HTR-8/SVneo (cell line): ENCODE results near the gene PRTN3.
A peak's percentile ranks its signal among the peaks of the same experiment; 100 is the strongest.

ENCODE experiments used
- DNase-seq: peaks from one replicate; pipeline ENCODE4 v3.0.0; 2011; ENCODE audit warnings: low spot score, mixed read lengths; ENCODE audit not compliant: insufficient read length
- FAIRE-seq: peaks from 2 replicates; lab custom pipeline; 2011; peaks lifted over from hg19 to GRCh38; lab: Jason Lieb, UNC

PRTN3 gene, protein sequence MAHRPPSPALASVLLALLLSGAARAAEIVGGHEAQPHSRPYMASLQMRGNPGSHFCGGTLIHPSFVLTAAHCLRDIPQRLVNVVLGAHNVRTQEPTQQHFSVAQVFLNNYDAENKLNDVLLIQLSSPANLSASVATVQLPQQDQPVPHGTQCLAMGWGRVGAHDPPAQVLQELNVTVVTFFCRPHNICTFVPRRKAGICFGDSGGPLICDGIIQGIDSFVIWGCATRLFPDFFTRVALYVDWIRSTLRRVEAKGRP

DNA sequence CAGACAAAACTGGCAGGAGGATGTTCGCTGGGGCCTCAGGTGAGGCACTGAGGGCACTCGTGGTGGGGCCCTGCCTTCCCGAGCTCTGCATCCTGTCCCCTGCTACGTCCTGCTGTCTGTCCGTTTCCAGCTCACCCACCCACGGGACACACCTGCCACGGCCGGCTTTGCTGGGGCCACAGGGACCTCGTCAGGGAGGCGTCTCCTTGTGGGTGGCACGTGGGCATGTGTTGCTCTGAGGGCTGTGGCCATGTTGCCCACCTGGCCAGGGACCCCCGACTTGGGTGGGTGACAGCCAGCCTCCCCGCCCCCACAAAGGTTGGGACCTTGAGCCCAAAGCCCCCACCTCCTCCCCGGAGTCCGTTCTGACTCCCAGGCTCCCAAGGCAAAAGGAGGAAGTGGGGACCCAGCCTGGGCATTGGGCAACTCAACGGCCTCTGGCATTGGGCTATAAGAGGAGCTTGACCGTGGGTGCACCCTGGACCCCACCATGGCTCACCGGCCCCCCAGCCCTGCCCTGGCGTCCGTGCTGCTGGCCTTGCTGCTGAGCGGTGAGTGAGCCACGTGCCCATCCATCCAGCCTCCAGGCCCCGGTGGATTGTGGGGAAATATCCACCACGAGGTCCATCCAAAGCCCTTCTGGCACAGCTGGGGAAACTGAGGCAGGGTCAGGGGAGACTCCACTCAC, at the start of gene PRTN3:
Gene PRTN3 (plus strand): TSS at position 481 of the 688 bp plus-strand sequence. CDS start 10 bp downstream, at position 491.
- FAIRE-seq (no peak), DNase-seq (no peak)

DNA sequence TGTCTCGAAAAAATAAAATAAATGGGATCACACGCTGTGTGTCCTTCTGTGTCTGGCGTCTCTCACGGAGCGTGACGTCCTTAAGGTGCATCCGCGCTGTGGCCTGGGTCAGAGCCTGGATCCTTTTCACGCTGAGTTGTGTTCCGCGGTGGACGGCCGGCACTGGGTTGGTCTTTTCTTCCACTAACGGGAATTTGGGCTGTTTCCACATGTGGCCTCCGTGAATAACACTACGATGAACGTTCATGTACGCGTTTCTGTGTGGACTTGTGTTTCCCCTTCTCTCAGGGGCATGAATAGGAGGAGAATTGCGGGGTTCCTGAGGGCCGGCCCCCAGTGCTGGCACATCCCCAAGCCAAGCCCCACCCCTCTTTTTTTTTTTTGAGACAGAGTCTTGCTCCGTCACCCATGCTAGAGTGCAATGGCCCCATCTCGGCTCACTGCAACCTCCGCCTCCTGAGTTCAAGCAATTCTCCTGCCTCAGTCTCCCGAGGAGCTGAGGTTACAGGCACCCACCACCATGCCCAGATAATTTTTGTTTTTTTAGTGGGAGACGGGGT, 49.7 kb upstream of the PRTN3 start:
- FAIRE-seq: no peak

DNA sequence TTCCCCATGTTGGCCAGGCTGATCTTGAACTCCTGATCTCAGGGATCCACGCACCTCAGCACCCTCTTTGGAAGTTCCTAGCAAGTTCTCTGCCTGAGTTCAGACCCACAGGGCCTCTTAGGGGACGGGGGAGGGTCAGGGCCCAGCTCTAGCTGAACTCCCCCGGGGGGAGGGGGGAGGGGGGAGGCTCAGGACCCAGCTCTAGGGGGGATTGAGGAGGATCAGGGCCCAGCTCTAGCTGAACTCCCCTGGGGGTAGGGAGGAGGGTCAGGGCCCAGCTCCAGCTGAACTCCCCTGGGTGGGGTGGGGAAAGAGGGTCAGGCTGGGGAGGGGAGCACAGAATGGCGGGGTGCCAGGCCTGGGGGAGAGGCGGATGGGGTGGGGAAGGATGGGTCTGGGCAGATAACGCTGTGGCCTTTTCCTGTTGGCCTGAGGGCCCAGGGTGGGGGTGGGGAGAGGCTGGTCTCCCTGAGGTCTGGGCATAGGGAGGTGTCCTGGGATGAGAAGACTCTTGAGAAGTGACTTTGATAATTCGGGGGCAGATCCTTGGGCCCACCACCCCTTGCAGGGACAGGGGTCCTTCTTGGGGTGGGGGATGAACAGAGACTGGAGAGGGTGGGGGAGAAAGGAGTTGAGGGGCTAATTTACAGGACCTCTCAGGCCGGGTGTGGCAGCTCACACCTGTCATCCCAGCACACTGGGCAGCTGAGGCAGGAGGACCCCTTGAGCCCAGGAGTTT, 49.1 kb upstream of the PRTN3 start:
- DNase-seq (no peak), FAIRE-seq (no peak)

More for the DNA sequence above, 49.7 kb upstream of the PRTN3 start:
- no peak for DNase-seq

DNA sequence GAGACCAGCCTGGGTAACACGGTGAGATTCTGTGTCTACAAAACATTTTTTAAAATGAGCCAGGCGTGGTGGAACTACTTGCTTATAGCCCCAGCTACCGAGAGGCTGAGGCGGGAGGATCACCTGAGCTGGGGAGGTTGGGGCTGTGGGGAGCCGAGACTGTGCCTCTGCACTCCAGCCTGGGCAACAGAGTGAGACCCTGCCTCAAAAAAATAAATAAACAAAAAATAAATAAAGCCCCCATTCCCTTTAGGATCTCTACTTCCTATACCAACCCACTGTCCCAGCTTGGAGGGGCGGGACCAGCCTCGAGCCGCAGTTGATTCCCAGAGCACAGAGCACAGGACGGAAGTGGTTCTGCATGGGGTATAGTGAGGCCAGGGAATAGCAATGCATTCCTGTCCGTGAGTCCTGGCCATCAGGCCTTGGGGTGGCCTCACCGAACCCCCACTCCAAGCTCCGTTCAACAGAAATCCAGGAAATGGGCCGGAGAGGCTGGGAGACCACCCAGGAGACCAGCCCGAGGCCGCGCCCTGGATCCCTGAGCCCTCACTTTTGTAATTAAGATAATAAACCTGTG, 48.4 kb upstream of the PRTN3 start:
- no peak for FAIRE-seq
- DNase-seq: no peak

DNA sequence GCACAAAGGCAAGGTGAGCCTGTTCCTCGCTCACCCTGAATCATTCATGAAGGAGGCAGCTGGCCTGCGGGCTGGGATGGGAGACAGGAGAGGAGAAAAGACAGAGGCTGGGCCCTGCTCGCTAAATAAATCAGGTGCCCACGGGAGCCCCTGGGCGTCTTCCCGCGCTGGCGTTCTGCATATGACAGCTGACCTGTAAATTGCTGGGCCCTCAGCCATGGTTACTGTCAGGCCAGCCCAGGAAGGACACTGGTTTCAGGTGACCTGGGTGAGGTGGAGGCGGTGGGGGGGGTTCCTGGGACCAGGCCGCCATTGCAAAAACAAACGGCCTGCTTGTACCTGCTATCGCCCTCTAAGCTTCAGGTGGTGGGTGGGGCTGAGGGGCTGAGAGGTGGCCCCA, 47.0 kb upstream of the PRTN3 start:
- DNase-seq (no peak), FAIRE-seq (no peak)

DNA sequence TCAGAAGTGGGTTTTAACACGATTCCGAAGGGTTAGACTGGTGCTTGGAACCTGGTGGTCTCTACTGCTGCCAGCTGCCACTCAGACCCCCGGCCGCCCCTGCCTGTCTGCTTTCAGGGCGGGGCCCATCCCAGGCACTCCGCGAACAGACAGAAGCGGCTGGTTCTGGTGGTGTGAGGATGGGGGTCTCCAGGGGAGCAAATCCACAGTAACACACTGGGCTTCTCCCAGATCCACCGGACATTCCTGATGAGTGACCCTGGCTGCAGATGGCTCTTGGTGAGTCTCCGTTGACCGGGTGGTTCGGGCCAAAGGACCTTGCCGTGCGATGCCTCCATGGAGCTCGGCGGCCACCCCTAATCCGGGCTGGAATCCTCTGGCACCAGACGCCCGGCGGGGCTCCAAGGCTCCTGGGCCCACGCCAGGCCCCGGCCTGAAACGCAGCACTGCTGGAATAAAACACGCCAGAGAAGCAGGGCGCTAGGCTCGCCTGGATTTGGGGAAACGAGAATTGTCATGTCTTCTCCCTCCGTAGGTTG, 45.7 kb upstream of the PRTN3 start:
- FAIRE-seq (no peak), DNase-seq (no peak)

DNA sequence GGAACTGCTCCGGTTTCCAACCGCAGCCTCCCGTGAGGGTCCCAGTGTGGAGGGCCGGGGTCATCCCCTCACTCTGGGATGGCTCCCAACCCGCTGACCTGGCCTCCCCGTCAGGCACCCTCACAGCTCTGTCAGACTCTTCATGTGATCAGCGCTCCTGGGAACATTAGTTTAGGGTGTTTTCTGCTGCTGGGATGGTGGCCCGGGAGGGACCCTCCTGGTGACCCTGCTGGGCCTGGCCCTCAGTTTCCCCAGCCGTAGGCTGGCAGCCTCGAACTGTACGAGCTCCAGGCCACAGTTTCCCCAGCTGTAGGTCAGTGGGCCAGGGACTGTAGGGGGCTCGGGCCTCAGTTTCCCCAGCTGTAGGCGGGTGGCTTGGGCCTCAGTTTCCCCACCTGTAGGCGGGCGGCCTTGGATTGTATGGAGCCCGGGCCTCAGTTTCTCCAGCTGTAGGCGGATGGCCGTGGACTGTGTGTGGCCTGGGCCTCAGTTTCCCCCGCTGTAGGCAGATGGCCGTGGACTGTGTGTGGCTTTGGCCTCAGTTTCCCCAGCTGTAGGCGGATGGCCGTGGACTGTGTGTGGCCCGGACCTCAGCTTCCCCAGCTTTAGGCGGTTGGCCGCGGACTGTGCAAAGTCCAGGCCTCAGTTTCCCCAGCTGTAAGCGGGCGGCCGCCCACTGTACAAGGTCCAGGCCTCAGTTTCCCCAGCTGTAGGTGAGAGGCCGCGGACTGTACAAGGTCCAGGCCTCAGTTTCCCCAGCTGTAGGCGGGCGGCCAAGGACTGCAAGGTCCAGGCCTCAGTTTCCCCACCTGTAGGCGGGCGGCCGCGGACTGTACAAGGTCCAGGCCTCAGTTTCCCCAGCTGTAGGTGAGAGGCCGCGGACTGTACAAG, 44.9 kb upstream of the PRTN3 start:
- DNase-seq (no peak), FAIRE-seq (no peak)

DNA sequence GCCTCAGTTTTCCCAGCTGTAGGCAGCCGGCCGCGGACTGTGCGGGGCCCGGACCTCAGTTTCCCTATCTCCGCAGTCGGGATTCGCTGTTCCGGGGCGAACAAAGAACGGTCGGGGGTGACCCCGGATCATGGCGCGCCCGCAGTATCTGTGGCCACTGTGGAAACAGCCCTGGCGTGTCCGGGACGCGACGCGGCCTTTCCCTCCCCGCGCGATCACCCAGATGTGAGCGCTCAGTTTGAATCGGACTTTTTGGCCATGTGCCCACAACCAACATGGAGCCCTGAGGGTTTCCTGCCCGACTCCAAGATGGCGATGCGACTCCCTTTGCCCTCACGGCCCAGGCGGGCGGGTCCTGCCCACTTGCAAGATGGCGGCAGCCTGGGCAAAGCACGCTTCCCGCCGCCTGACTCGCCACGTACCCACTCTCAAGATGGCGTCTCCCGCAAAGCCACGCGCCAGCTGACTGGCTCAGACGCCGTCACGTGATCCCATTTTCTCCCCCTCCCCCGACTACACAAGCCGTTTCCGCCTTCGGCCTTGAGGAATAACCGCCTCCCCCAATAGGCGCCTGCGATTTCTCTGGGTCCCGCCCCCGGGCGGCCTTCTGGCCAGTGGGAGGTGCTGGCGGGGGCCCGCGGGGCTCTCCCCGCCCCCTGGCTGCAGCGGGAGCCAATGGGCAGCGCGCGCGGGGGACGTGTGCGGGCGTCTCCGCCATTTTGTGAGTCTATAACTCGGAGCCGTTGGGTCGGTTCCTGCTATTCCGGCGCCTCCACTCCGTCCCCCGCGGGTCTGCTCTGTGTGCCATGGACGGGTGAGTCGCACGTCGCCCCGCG, 43.9 kb upstream of the PRTN3 start, which contains the start of gene PTBP1:
Gene PTBP1 (plus strand): TSS at position 761 of the 836 bp plus-strand sequence. CDS start 46 bp downstream, at position 807.
- peak; percentile 93 for DNase-seq
- peak; percentile 93 for FAIRE-seq

DNA sequence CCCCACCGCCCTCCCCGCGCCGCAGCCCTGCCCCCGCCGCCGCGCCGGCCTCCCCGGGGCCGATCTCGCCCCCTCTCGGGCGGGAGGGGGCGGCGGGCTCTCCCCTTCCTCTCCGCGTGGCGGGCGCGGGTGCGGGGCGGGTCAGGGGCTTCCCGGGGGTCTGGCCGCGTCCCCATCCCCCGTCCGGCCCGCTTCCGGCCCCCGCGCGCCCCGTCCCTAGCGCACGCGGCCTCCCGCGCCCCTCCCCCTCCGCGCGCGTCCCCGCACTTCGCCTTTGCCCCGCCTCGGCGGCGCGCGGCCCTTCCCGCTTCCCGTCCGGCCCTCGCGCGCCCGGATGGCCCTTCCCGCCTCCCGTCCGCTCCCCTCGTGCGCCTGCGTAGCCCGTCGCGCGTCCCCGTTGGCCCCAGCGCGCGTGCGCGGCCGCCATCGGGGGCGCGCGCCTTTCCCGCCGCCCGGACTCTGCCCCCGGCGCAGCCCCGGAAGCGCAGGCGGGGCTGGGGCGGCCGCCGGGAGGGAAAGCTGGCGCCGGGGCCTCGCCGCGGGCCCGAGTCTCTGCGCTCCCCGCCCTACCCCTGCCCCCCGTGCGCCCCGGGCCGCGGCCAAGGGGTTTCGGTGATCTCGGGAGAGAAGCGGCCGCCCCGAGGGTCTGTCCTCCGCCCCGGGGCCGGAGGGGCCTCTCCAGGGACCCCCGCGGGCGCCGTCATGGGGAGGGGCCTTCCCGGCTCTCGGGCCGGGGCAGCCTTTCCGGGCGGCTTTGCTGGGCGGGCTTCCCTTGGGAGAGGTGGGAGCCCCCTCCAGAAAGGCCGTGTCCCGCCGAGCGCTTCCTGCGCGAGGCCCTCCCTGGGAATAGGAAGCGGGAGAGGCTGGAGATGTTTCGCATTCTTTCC, 43.0 kb upstream of the PRTN3 start:
- peak; percentile 69 for FAIRE-seq
- DNase-seq: peak; percentile 81

DNA sequence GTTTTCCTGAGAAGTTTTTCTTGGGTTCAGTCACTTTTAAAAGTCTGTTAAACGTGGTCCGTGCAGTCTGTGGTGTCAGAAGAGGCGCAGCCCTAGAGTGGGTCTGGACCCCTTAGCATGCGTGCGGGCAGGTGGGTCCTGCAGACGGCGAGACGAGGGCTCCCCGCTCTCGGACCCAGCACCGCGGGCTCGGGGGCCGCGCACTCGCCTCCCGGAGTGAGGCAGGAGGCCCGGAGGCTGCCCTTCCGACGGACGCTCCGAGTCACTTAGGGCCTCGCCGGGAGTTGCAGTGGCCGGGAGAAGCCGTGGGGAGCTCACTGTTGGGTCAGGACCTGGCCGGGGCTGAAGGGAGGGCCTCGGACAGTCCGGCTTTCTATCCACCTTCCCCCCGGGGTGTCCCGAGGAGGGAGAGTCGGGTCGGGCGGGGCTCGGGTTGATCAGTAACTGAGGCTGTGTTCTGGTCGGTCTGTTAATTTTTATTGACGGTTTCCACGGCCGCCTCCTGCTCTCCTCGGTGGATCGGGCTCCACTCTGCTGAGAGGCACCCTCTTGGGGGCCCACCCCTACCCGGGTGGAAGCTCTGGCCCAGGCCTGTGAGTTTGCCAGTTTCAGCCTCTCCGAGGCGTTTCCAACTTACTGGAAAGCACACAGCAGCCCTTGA, 42.3 kb upstream of the PRTN3 start:
- no peak for FAIRE-seq
- no peak for DNase-seq

DNA sequence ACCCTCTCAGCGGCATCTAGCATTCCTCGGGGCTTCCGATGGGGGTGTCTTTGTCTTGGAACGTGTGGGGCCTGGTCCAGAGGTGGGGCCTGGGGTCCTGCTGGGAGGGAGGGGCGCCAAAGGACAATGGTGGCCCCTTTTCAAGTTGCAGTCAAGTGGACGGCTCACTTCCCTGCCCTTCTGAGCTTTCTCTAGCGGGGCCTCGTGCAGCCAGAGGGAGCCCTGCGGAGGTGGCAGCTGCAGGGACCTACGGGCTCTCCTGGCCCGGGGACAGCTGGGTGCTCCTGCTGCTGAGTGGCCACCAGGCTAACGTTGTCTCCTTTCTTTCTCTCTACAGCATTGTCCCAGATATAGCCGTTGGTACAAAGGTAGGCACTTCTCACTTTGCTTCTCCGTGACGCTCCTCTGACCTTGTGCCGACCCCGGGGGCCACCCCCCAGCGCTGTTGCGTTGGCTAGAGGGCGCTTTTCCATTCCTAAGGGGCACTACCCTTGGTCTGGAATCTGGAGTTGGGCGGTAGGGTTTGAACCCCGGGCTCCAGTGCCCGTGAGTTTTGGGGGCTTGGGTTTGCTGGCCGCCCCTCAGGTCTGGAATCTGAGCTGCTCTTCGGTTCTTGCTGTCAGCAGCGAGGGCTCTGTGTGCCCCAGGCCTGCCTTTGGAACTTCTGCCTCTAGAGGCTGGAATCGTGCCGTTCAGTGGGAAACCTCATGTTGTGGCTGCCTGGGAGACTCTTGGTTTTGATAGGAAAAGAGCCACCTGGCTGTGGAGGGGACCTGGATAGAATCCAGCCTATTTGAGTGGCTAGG, 41.5 kb upstream of the PRTN3 start:
- no peak for FAIRE-seq
- DNase-seq: no peak

DNA sequence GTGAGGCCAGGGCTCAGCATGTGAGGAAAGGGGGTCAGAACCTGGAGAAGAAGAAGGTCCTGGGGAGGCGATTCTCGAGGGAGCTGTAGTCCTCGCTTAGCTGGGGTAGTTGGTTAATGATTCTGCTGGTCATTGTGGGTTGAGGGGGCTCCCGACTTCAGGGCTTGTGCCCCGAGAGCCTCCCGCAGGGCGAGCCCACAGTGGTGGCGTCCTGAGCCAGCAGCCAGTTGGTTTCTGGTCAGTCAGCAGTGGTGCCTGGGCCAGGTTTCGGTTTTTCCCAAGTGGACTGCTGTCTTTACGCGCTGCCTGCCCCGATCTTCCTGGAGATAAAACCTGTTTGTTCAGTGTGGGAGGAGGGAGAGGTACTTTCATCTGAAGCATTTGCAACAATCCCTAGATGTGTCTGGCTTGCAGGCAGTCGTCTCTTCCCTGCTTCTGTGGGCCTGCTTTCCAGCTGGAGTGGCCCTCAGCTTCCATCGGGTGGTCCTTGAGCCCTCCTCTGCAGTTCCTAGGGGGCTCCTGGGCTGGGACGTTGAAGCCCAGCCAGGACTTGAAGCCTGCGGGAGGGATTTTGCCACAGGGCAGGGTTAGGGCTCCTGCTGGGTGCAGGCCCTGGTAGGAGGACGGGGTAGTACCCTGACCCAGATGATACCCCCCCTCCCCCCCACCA, 40.3 kb upstream of the PRTN3 start:
- FAIRE-seq: no peak
- DNase-seq: no peak

DNA sequence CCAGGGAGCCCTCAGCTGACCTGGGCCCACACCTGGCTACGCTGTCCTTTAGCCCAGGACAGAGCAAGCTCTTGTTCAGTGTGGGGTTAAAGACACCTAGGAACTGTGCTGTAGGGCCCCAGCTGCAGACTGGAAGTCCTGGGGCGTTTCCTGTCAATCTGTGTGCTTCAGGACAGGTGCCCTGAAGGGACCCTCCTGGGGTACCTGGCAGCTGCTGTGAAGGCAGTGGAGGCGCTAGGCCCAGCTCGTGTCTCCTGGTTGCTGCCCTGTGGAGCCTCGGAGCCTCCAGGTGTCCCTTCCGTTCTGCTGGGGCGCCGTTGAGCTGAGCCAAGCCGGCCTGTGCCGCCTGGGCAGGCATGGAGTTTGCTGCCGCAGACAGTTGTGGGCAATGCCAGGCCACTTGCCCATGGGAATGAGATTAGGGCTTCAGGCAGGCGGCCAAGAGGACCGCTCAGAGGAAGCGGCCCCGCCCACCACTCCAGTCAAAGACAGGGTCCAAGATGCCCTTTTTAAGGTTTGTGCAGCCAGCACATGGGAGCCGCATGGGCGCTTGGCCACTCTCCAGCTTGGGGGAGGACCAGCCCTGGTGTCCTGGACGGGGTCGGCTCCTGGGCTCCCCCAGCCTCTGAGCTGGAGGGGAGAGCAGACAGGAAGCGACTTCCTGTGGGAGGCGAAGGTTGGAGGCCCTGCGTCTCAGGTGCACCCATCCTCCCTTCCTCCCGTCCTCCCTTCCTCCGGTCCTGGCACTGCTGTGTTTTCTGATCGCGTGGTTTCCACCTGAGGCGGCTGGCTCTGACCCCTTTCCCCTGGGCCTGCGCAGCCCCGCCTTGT, 39.6 kb upstream of the PRTN3 start:
- FAIRE-seq: no peak
- DNase-seq: no peak

DNA sequence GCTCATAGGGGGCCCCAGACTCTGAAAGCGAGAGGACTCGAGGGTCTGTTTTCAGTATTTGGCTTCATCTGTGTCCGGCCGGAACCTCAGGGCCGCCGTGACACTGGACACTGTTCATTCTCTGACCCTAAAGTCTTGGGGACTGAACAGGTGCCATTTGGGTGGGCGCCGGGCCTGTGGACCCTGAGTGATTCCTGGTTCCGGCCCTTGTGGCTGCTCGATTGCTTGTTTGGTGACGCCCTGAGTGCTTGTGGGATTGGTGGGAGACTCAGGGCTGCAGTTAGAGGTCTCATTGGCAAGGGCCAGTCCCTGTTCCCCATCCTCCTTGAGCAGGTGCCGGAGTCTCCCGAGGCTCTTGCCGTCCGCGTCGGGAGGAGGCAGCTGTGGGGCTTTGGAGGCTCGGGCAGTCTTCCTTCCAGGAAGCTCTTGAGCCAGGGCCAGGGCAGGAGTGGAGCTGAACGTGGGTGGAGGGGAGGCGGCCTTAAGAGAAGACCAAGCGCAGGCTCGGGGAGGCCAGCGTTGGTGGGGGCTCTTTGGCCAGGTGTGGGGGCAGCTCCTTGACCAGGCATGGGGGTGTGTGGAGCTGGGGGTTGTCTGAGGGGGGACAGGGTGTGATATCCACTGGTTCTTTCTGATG, 38.8 kb upstream of the PRTN3 start:
- FAIRE-seq (no peak), DNase-seq (no peak)
